Muscle of arm (tissue), 12 donors: ENCODE results near the gene FAH. TPM values are rescaled to one million over a fixed set of nuclear protein-coding genes. Genes with fewer than 3 reads are reported as not detected.

Experiments
- DNase-seq: peaks from one replicate; pipeline ENCODE4 v3.0.0-alpha.2; 2013
- polyA plus RNA-seq, 12 donors: library from polyadenylated mRNA; unstranded; fragments of 120-200 nt; gene quantifications; one replicate each; pipeline ENCODE4 v1.2.1, GENCODE V29; 2013; ENCODE audit not compliant: insufficient read length in 12 of 12

FAH gene
- polyA plus RNA-seq, 12 donors: 9.2 to 17.2 (median 11.7) TPM; not detected in 2

- no peak for DNase-seq
Measured at GRCh38 chr15:80194914-80195313, 42.1 kb downstream of the FAH start.

- DNase-seq: no peak
Measured at GRCh38 chr15:80199366-80199765, 46.6 kb downstream of the FAH start.

- DNase-seq: no peak
Measured at GRCh38 chr15:80199869-80200268, 47.1 kb downstream of the FAH start.

GRCh38 chr15:80201256-80202015 is 48.6 kb downstream of the FAH start:
- DNase-seq: no peak

GRCh38 chr15:80202016-80202315 is 49.2 kb downstream of the FAH start:
- no peak for DNase-seq

- DNase-seq: no peak
Measured at GRCh38 chr15:80202641-80203360, 50.0 kb downstream of the FAH start.

- no peak for DNase-seq
Measured at GRCh38 chr15:80203361-80203885, 50.6 kb downstream of the FAH start.

- DNase-seq: no peak
Measured at GRCh38 chr15:80204231-80204630, 51.4 kb downstream of the FAH start.

- DNase-seq: no peak
Measured at GRCh38 chr15:80207887-80208286, 55.1 kb downstream of the FAH start.

- no peak for DNase-seq
Measured at GRCh38 chr15:80208758-80209734, 56.2 kb downstream of the FAH start.

GRCh38 chr15:80210611-80211573 is 58.1 kb downstream of the FAH start:
- DNase-seq: no peak

GRCh38 chr15:80211976-80212375 is 59.2 kb downstream of the FAH start:
- no peak for DNase-seq

- DNase-seq: no peak
Measured at GRCh38 chr15:80214910-80215309, 62.1 kb downstream of the FAH start.

GRCh38 chr15:80216141-80216540 is 63.3 kb downstream of the FAH start:
- no peak for DNase-seq

GRCh38 chr15:80216911-80217310 is 64.1 kb downstream of the FAH start:
- DNase-seq: no peak

- no peak for DNase-seq
Measured at GRCh38 chr15:80217327-80217900, 64.6 kb downstream of the FAH start.

GRCh38 chr15:80219955-80220354 is 67.2 kb downstream of the FAH start:
- DNase-seq: no peak

- no peak for DNase-seq
Measured at GRCh38 chr15:80228959-80229610, 76.3 kb downstream of the FAH start.

- no peak for DNase-seq
Measured at GRCh38 chr15:80231371-80231770, 78.6 kb downstream of the FAH start.

GRCh38 chr15:80233581-80233980 is 80.8 kb downstream of the FAH start:
- no peak for DNase-seq
